BLaER1 treated with 17β-estradiol and CSF1 and Interleukin-3, amounts not matched to agents 10 nM and 100 nM (cell line): ENCODE measurements around the gene CTSW.
A peak's percentile ranks its signal among the peaks of the same experiment; 100 is the strongest.

Experiments
- H3K27ac ChIP-seq, 11 experiments: shearing (Covaris generic); formaldehyde crosslinking; 2 replicates each; pipeline ENCODE4 v1.8.1; 2022
- H3K27me3 ChIP-seq, 11 experiments: shearing (Covaris generic); formaldehyde crosslinking; 2 replicates each; pipeline ENCODE4 v1.8.1; 2022
- H3K36me3 ChIP-seq, 11 experiments: shearing (Covaris generic); formaldehyde crosslinking; 2 replicates each; pipeline ENCODE4 v1.8.1; 2022
- H3K4me1 ChIP-seq, 10 experiments: shearing (Covaris generic); formaldehyde crosslinking; 2 replicates each; pipeline ENCODE4 v1.8.1; 2022
- H3K4me2 ChIP-seq, 11 experiments: shearing (Covaris generic); formaldehyde crosslinking; 2 replicates each; pipeline ENCODE4 v1.8.1; 2022
- H3K4me3 ChIP-seq, 10 experiments: shearing (Covaris generic); formaldehyde crosslinking; 2 replicates each; pipeline ENCODE4 v1.8.1; 2022
- H3K9ac ChIP-seq, 11 experiments: shearing (Covaris generic); formaldehyde crosslinking; 2 replicates each; pipeline ENCODE4 v1.8.1; 2022
- H3K9me3 ChIP-seq, 11 experiments: shearing (Covaris generic); formaldehyde crosslinking; replicated peaks in 1 of 11; 2 replicates each; pipeline ENCODE4 v1.8.1; 2022
- H4K20me1 ChIP-seq, 11 experiments: shearing (Covaris generic); formaldehyde crosslinking; 2 replicates each; pipeline ENCODE4 v1.8.1; 2022
- Cebpa-rat ChIP-seq, 11 experiments: shearing (Covaris generic); IDR thresholded peaks; 2 replicates each; pipeline ENCODE4 v1.8.1; 2022

Gene CTSW

GRCh38 chr11:65869643-65870306 lies 9.9 kb upstream of the CTSW start:
- peak overlapping the region; percentile 74 to 98 (median 92) for H3K4me2 ChIP-seq
- TF ChIP-seq Cebpa-rat (IDR thresholded peaks at IDR 0.05) = no peak
- peak overlapping the region in 5 of 11 experiments; percentile 13 to 61 (median 52); a peak in 11 of 22 replicates for H3K27ac ChIP-seq
- peaks cover 0 to 68% (median 57%) of the 10 kb centered on the region in 11 experiments; a peak in 21 of 22 replicates for H4K20me1 ChIP-seq
- no peaks in the 10 kb centered on the region for H3K9me3 ChIP-seq
- H3K9ac ChIP-seq = peak overlapping the region; percentile 1 to 59 (median 55); a peak in 16 of 22 replicates
- H3K4me3 ChIP-seq = peak overlapping the region in 4 of 10 experiments; percentile 18 to 45 (median 31); a peak in 8 of 20 replicates
- H3K36me3 ChIP-seq = peaks cover 26 to 37% (median 32%) of the 10 kb centered on the region in 11 experiments
- H3K27me3 ChIP-seq = peaks cover 0 to 33% (median 26%) of the 10 kb centered on the region in 11 experiments; a peak in 19 of 22 replicates
- peaks cover 46 to 84% (median 50%) of the 10 kb centered on the region in 10 experiments for H3K4me1 ChIP-seq

- Histone ChIP-seq H3K27ac (peak overlapping the region in 5 of 11 experiments; percentile 13 to 61 (median 52); a peak in 11 of 22 replicates), H3K9ac (peak overlapping the region; percentile 1 to 59 (median 55); a peak in 16 of 22 replicates), H4K20me1 (peaks cover 0 to 63% (median 55%) of the 10 kb centered on the region in 11 experiments; a peak in 21 of 22 replicates), H3K9me3 (no peaks in the 10 kb centered on the region), H3K4me1 (peaks cover 46 to 79% (median 50%) of the 10 kb centered on the region in 10 experiments), H3K27me3 (peaks cover 0 to 33% (median 26%) of the 10 kb centered on the region in 11 experiments; a peak in 19 of 22 replicates), H3K4me3 (peak overlapping the region in 5 of 10 experiments; percentile 18 to 45 (median 38); a peak in 9 of 20 replicates), H3K4me2 (peak overlapping the region; percentile 74 to 98 (median 92)), H3K36me3 (peaks cover 21 to 32% (median 27%) of the 10 kb centered on the region in 11 experiments)
- TF ChIP-seq Cebpa-rat (IDR thresholded peaks at IDR 0.05) = no peak
Measured at GRCh38 chr11:65870307-65870658, 9.4 kb upstream of the CTSW start.

- TF ChIP-seq Cebpa-rat (IDR thresholded peaks at IDR 0.05) = no peak; a peak in 1 of 22 replicates
- H4K20me1 ChIP-seq = peaks cover 0 to 56% (median 48%) of the 10 kb centered on the region in 11 experiments; a peak in 20 of 22 replicates
- H3K4me3 ChIP-seq = peak overlapping the region in 5 of 10 experiments; percentile 18 to 45 (median 38); a peak in 9 of 20 replicates
- H3K9me3 ChIP-seq = no peaks in the 10 kb centered on the region
- H3K9ac ChIP-seq = peak overlapping the region; percentile 10 to 59 (median 55); a peak in 19 of 22 replicates
- H3K4me2 ChIP-seq = peak overlapping the region; percentile 74 to 98 (median 92)
- peaks cover 0 to 33% (median 26%) of the 10 kb centered on the region in 11 experiments; a peak in 19 of 22 replicates for H3K27me3 ChIP-seq
- H3K36me3 ChIP-seq = peaks cover 14 to 25% (median 20%) of the 10 kb centered on the region in 11 experiments
- peak overlapping the region in 7 of 11 experiments; percentile 10 to 61 (median 45); a peak in 11 of 22 replicates for H3K27ac ChIP-seq
- peaks cover 46 to 74% (median 50%) of the 10 kb centered on the region in 10 experiments for H3K4me1 ChIP-seq
Measured at GRCh38 chr11:65870706-65871681, 8.6 kb upstream of the CTSW start.

- Histone ChIP-seq H3K4me1 (peaks cover 46 to 70% (median 55%) of the 10 kb centered on the region in 10 experiments), H4K20me1 (peaks cover 0 to 46% (median 38%) of the 10 kb centered on the region in 11 experiments; a peak in 20 of 22 replicates), H3K27ac (peak overlapping the region in 4 of 11 experiments; percentile 21 to 56 (median 48); a peak in 6 of 22 replicates), H3K9me3 (no peaks in the 10 kb centered on the region), H3K9ac (peak overlapping the region in 8 of 11 experiments; percentile 25 to 59 (median 56); a peak in 11 of 22 replicates), H3K4me3 (no peak overlapping the region), H3K36me3 (peaks cover 4 to 15% (median 11%) of the 10 kb centered on the region in 11 experiments; a peak in 20 of 22 replicates), H3K4me2 (peak overlapping the region; percentile 74 to 98 (median 92)), H3K27me3 (peaks cover 0 to 33% (median 26%) of the 10 kb centered on the region in 11 experiments; a peak in 19 of 22 replicates)
- TF ChIP-seq Cebpa-rat (IDR thresholded peaks at IDR 0.05) = no peak
Measured at GRCh38 chr11:65871811-65872548, 7.7 kb upstream of the CTSW start.

- peak within 1 kb of the TSS; percentile 36 to 72 (median 56); a peak in 20 of 22 replicates for H3K27ac ChIP-seq
- peaks cover 0 to 9% (median 5%) of the 10 kb centered on the region in 11 experiments; a peak in 6 of 22 replicates for H3K36me3 ChIP-seq
- peaks cover 0 to 33% (median 25%) of the 10 kb centered on the region in 11 experiments; a peak in 19 of 22 replicates for H3K27me3 ChIP-seq
- no peaks in the 10 kb centered on the region for H3K9me3 ChIP-seq
- peaks cover 0 to 40% (median 32%) of the 10 kb centered on the region in 11 experiments; a peak in 17 of 22 replicates for H4K20me1 ChIP-seq
- peak within 1 kb of the TSS; percentile 51 to 72 (median 58) for H3K4me3 ChIP-seq
- H3K4me2 ChIP-seq = peak within 1 kb of the TSS; percentile 91 to 100 (median 98)
- peak within 1 kb of the TSS; percentile 52 to 80 (median 74) for H3K9ac ChIP-seq
- H3K4me1 ChIP-seq = peaks cover 46 to 64% (median 58%) of the 10 kb centered on the region in 10 experiments
- no peak for TF ChIP-seq Cebpa-rat (IDR thresholded peaks at IDR 0.05)
Measured at GRCh38 chr11:65872586-65873317, 6.9 kb upstream of the CTSW start, which contains the start of gene EFEMP2. TSS of gene EFEMP2 (minus strand) at chr11:65872800. CDS start at chr11:65872354, 446 bp downstream.

- Histone ChIP-seq H4K20me1 (peaks cover 0 to 32% (median 24%) of the 10 kb centered on the region in 11 experiments; a peak in 17 of 22 replicates), H3K9ac (peak overlapping the region; percentile 52 to 80 (median 74)), H3K27ac (peak overlapping the region; percentile 36 to 72 (median 56); a peak in 20 of 22 replicates), H3K4me1 (peaks cover 46 to 71% (median 58%) of the 10 kb centered on the region in 10 experiments), H3K9me3 (no peaks in the 10 kb centered on the region), H3K4me3 (peak overlapping the region; percentile 51 to 72 (median 58)), H3K27me3 (peaks cover 0 to 33% (median 21%) of the 10 kb centered on the region in 11 experiments; a peak in 19 of 22 replicates), H3K4me2 (peak overlapping the region; percentile 88 to 100 (median 98)), H3K36me3 (peaks cover 0 to under 1% (median 0%) of the 10 kb centered on the region in 11 experiments; a peak in 1 of 22 replicates)
- no peak for TF ChIP-seq Cebpa-rat (IDR thresholded peaks at IDR 0.05)
Measured at GRCh38 chr11:65873318-65874156, 6.1 kb upstream of the CTSW start.
